ENCODE data around the gene BCL7A.

The BCL7A gene

GRCh38 chr12:121990692-121991603 lies 30.7 kb upstream of the BCL7A start:
- H3K79me2 ChIP-seq = no peaks in the 10 kb centered on the region
- no peak overlapping the region for H3K27ac ChIP-seq
- no peak overlapping the region for H2AFZ ChIP-seq
- H3K9ac ChIP-seq = no peak overlapping the region
- no peak overlapping the region for H3K4me2 ChIP-seq (ENCODE audit: low read length)
- no peaks in the 10 kb centered on the region for H3K27me3 ChIP-seq (ENCODE audit: control insufficient read depth, insufficient read depth, low read length)
- no peaks in the 10 kb centered on the region for H3K9me3 ChIP-seq (ENCODE audit: control insufficient read depth, low read length)
- no peak overlapping the region for H3K4me3 ChIP-seq (ENCODE audit: low read depth, low read length)
- H3K36me3 ChIP-seq (ENCODE audit: control insufficient read depth, insufficient read depth, low read length) = no peaks in the 10 kb centered on the region
- no peak for TF ChIP-seq CTCF (IDR thresholded peaks at IDR 0.05)
- no peaks in the 10 kb centered on the region for H3K4me1 ChIP-seq

DNA sequence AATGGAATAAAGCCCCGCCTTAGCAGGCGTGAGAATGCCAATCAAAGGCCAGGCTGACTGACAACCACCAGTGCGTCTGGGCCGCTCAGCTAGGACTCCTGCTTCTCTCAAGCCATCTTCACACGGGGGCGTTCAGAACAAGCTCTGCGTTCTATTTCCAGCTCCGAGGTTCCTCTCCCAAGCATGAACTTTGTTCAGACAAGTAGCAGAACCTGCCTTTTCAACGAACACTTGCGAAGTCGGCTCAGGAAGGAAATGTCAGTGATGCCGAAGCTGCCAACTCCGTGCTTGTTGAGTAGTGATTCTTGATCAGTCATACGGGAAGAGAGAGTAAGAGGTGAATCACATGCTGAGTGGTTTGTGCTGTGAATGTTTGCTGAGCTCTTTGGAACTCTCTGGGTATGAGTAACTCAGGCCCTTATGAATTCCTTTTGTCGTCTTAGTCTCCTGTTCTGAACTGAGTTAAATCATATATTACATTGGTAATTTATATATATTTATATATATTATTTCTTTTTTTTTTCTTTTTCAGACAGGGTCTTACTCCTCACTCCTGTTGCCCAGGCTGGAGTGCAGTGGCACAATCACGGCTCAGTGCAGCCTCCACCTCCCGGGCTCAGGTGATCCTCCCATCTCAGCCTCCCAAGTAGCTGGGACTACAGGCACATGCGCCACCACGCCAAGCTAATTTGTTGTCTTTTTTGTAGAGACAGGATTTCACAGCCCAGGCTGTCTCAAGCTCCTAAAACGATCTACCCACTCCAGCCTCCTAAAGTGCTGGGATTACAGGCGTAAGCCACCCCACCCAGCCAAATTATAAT lies 29.4 kb upstream of the BCL7A start:
- H3K4me3 ChIP-seq (ENCODE audit: low read depth, low read length) = no peak overlapping the region
- TF ChIP-seq CTCF (IDR thresholded peaks at IDR 0.05) = no peak
- no peaks in the 10 kb centered on the region for H3K79me2 ChIP-seq
- no peak overlapping the region for H2AFZ ChIP-seq
- H3K4me2 ChIP-seq (ENCODE audit: low read length) = no peak overlapping the region
- no peak overlapping the region for H3K9ac ChIP-seq
- H3K27ac ChIP-seq = no peak overlapping the region
- H3K9me3 ChIP-seq (ENCODE audit: control insufficient read depth, low read length) = no peaks in the 10 kb centered on the region
- no peaks in the 10 kb centered on the region for H3K36me3 ChIP-seq (ENCODE audit: control insufficient read depth, insufficient read depth, low read length)
- H3K4me1 ChIP-seq = no peaks in the 10 kb centered on the region
- H3K27me3 ChIP-seq (ENCODE audit: control insufficient read depth, insufficient read depth, low read length) = no peaks in the 10 kb centered on the region

DNA sequence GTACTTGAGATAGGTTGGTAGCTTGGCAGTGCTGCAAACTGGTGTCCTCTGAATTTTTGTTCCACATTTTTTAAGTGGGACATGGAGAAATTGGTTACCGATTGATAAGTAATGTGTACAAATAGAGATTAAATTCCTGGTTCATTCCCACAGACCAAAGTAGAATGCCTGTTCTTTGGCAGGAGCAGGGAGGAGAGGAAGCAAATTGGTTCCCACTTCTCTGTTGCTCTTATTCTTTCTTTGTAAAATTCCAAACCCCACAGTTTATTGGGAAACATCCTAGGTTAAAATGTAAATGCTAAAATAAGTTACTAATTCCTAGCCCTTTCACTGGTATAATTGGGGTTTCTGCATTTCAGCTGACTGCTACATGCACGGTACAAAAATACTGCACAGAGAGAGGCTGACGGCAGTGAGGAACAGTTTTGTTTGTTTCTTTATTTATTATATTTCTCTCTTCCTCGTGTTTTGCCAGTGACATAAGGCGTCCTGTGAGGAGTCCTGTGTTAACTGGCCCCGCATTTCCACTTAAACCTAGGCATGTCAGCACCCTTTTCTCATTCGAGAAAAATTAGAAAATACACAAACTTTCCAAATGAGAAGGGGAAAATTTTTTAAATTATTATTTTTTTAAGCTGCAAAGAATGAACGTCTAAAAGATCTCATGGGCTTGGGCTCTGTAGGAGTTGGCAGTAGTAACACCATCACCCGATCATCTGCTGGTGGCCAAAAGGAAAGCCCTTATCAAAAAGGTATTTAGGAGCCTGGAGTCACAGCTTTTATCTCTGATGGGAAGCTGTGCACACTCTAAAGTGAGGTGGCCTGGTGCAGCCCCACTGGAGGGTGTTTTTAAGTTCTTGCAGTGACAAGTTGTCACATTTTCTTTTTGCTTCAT lies 25.4 kb upstream of the BCL7A start:
- no peaks in the 10 kb centered on the region for H3K27me3 ChIP-seq (ENCODE audit: control insufficient read depth, insufficient read depth, low read length)
- no peak overlapping the region for H2AFZ ChIP-seq
- H3K79me2 ChIP-seq = no peaks in the 10 kb centered on the region
- no peaks in the 10 kb centered on the region for H3K36me3 ChIP-seq (ENCODE audit: control insufficient read depth, insufficient read depth, low read length)
- H3K4me2 ChIP-seq (ENCODE audit: low read length) = no peak overlapping the region
- H3K9ac ChIP-seq = no peak overlapping the region
- no peak overlapping the region for H3K4me3 ChIP-seq (ENCODE audit: low read depth, low read length)
- H3K9me3 ChIP-seq (ENCODE audit: control insufficient read depth, low read length) = no peaks in the 10 kb centered on the region
- H3K4me1 ChIP-seq = no peaks in the 10 kb centered on the region
- H3K27ac ChIP-seq = no peak overlapping the region
- TF ChIP-seq CTCF (IDR thresholded peaks at IDR 0.05) = no peak

GRCh38 chr12:121996945-121997612 lies 24.6 kb upstream of the BCL7A start:
- Histone ChIP-seq H3K9me3 (ENCODE audit: control insufficient read depth, low read length) (no peaks in the 10 kb centered on the region), H3K4me1 (no peaks in the 10 kb centered on the region), H3K9ac (no peak overlapping the region), H3K36me3 (ENCODE audit: control insufficient read depth, insufficient read depth, low read length) (no peaks in the 10 kb centered on the region), H2AFZ (no peak overlapping the region), H3K27ac (no peak overlapping the region), H3K4me3 (ENCODE audit: low read depth, low read length) (no peak overlapping the region), H3K79me2 (no peaks in the 10 kb centered on the region), H3K27me3 (ENCODE audit: control insufficient read depth, insufficient read depth, low read length) (no peaks in the 10 kb centered on the region), H3K4me2 (ENCODE audit: low read length) (no peak overlapping the region)
- no peak for TF ChIP-seq CTCF (IDR thresholded peaks at IDR 0.05)
